ENCODE measurements around the gene SORCS1. TPM values are rescaled to one million over a fixed set of nuclear protein-coding genes. Genes with fewer than 3 reads are reported as not detected.

SORCS1 gene
- total and polyA plus RNA-seq, 2 donors (not counting 1 experiment from before 2014, with no cell fraction given): not detected

DNA sequence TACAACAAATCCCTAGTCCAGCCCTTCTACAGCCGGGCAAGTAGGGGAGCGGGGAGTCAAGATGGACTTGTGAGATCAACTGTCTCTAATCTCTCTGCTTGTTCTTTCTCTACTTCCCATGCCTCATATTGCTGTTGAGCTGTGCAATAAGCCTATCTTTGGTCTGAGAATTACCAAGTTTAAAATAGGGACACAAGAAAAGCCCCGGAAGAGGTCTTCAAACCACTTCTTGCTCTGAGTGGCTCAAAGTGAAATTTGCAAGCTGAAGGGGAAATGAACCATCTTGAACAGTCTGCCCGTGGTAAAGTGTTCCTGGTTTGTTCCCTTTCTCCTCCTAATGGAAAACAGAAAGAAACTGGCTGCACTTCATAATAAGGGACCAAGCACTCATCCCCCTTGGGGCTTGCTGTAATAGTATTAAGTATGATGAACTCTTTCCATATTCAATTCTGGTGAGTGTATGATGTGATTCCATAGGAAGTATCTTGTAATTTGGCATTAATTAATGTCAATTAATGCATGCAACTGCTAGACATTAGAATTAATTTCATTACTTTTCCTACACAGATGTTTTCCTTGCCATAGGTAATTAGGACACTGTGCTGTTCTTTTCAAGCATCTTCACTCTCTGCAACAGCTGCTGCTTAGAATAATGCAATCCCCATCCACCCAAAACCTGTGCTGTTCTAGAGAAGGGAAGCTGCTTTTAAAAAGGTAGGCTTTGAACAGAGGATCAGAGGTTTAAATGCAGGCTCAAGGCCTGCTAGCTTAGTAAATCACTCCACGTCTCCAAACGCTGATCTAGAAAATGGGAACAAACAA lies 449.6 kb downstream of the SORCS1 start:
- Mint-ChIP-seq H3K27ac (no peak overlapping the region), H3K27me3 (peaks cover 5% of the 10 kb centered on the region), H3K4me3 (no peak overlapping the region), H3K4me1 (no peaks in the 10 kb centered on the region), H3K9me3 (ENCODE audit: insufficient read depth) (peaks cover 2% of the 10 kb centered on the region)
- Histone ChIP-seq H3K27me3 (replicated peaks in 1 of 4; ENCODE audit: control extremely low read depth in 1 of 4, control insufficient read depth in 3 of 4, insufficient read depth in 4 of 4, low read length in 3 of 4) (no peaks in the 10 kb centered on the region), H3K4me2 (replicated peaks; ENCODE audit: low read depth, low read length, poor library complexity, severe bottlenecking) (no peak overlapping the region), H3K9me3 (ENCODE audit: control extremely low read depth in 1 of 3, control insufficient read depth in 2 of 3, insufficient read depth in 1 of 3, low read length in 2 of 3) (no peaks in the 10 kb centered on the region), H2AFZ (ENCODE audit: insufficient read depth, low read depth, low read length, poor library complexity, severe bottlenecking) (no peak overlapping the region), H3K79me2 (ENCODE audit: control insufficient read depth, insufficient read depth, low read length) (no peaks in the 10 kb centered on the region), H3K4me3 (ENCODE audit: control extremely low read depth in 1 of 5, extremely low read depth in 1 of 5, insufficient read depth in 1 of 5, low read depth in 2 of 5, low read length in 4 of 5) (no peak overlapping the region), H3K27ac (ENCODE audit: low read length in 2 of 2) (no peak overlapping the region), H4K20me1 (ENCODE audit: control insufficient read depth, insufficient read depth, low read length, poor library complexity, severe bottlenecking) (no peaks in the 10 kb centered on the region), H3K9ac (ENCODE audit: low read length) (no peak overlapping the region), H3K36me3 (replicated peaks in 1 of 2; ENCODE audit: control extremely low read depth in 1 of 2, control insufficient read depth in 1 of 2, extremely low read depth in 1 of 2, insufficient read depth in 2 of 2, low read length in 1 of 2) (no peaks in the 10 kb centered on the region), H3K4me1 (ENCODE audit: control insufficient read depth in 2 of 2, insufficient read depth in 2 of 2, low read length in 2 of 2) (no peaks in the 10 kb centered on the region)
- intact Hi-C loops (cut with micrococcal nuclease): no loop called here
- ChIA-PET CTCF (interaction anchor here (2.8 to 4.9 kb wide), 2 partner anchors 9 to 12 kb away, joined by 12 to 26 read pairs; no protein-coding TSS in a partner anchor), POLR2A (no interaction called here)
- TF ChIP-seq EZH2 (IDR thresholded peaks at IDR 0.05; ENCODE audit: borderline replicate concordance, insufficient read depth, low read depth, low read length, poor library complexity, severe bottlenecking): no peak
- TF ChIP-seq, protein P1, sequence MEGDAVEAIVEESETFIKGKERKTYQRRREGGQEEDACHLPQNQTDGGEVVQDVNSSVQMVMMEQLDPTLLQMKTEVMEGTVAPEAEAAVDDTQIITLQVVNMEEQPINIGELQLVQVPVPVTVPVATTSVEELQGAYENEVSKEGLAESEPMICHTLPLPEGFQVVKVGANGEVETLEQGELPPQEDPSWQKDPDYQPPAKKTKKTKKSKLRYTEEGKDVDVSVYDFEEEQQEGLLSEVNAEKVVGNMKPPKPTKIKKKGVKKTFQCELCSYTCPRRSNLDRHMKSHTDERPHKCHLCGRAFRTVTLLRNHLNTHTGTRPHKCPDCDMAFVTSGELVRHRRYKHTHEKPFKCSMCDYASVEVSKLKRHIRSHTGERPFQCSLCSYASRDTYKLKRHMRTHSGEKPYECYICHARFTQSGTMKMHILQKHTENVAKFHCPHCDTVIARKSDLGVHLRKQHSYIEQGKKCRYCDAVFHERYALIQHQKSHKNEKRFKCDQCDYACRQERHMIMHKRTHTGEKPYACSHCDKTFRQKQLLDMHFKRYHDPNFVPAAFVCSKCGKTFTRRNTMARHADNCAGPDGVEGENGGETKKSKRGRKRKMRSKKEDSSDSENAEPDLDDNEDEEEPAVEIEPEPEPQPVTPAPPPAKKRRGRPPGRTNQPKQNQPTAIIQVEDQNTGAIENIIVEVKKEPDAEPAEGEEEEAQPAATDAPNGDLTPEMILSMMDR (IDR thresholded peaks at IDR 0.05): no peak
- 13% methylated on average over 1 of the region's 6 CpGs for WGBS (ENCODE audit: insufficient coverage)
- DNase-seq: no peak
- ATAC-seq (ENCODE audit: low read depth): no peak

DNA sequence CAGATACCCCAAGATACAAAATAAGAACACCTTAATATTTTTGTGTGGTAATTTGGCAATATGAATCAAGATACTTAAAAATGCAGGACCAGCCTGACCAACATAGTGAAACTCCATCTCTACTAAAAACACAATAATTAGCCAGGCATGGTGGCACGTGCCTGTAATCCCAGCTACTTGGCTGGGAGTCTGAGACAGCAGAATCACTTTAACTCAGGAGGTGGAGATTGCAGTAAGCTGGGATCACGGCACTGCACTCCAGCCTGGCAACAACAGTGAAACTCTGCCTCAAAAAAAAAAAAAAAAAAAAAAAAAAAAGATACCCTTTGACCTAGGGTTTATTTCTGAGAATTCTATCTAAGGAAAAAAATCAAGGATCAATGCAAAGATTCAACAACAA lies 450.7 kb downstream of the SORCS1 start:
- no peaks in the 10 kb centered on the region for H3K9me3 ChIP-seq (ENCODE audit: control extremely low read depth in 1 of 3, control insufficient read depth in 2 of 3, insufficient read depth in 1 of 3, low read length in 2 of 3)
- peaks cover 2% of the 10 kb centered on the region for H3K9me3 Mint-ChIP-seq (ENCODE audit: insufficient read depth)

More for the DNA sequence above, 450.7 kb downstream of the SORCS1 start:
- Histone ChIP-seq H2AFZ (ENCODE audit: insufficient read depth, low read depth, low read length, poor library complexity, severe bottlenecking) (no peak overlapping the region), H4K20me1 (ENCODE audit: control insufficient read depth, insufficient read depth, low read length, poor library complexity, severe bottlenecking) (no peaks in the 10 kb centered on the region), H3K79me2 (ENCODE audit: control insufficient read depth, insufficient read depth, low read length) (no peaks in the 10 kb centered on the region), H3K27ac (ENCODE audit: low read length in 2 of 2) (no peak overlapping the region), H3K27me3 (replicated peaks in 1 of 4; ENCODE audit: control extremely low read depth in 1 of 4, control insufficient read depth in 3 of 4, insufficient read depth in 4 of 4, low read length in 3 of 4) (no peaks in the 10 kb centered on the region), H3K36me3 (replicated peaks in 1 of 2; ENCODE audit: control extremely low read depth in 1 of 2, control insufficient read depth in 1 of 2, extremely low read depth in 1 of 2, insufficient read depth in 2 of 2, low read length in 1 of 2) (no peaks in the 10 kb centered on the region), H3K4me1 (ENCODE audit: control insufficient read depth in 2 of 2, insufficient read depth in 2 of 2, low read length in 2 of 2) (no peaks in the 10 kb centered on the region), H3K9ac (ENCODE audit: low read length) (no peak overlapping the region), H3K4me3 (ENCODE audit: control extremely low read depth in 1 of 5, extremely low read depth in 1 of 5, insufficient read depth in 1 of 5, low read depth in 2 of 5, low read length in 4 of 5) (no peak overlapping the region), H3K4me2 (replicated peaks; ENCODE audit: low read depth, low read length, poor library complexity, severe bottlenecking) (no peak overlapping the region)
- H3K4me1 Mint-ChIP-seq: no peaks in the 10 kb centered on the region
- H3K27me3 Mint-ChIP-seq: peaks cover 5% of the 10 kb centered on the region
- TF ChIP-seq EZH2 (IDR thresholded peaks at IDR 0.05; ENCODE audit: borderline replicate concordance, insufficient read depth, low read depth, low read length, poor library complexity, severe bottlenecking): no peak
- TF ChIP-seq, protein P1 (IDR thresholded peaks at IDR 0.05): no peak
- POLR2A ChIA-PET: no interaction called here
- CTCF ChIA-PET: interaction anchor here (0.7 to 4.9 kb wide), 2 partner anchors 8 to 11 kb away, joined by 3 to 26 read pairs; no protein-coding TSS in a partner anchor
- DNase-seq (no peak), ATAC-seq (ENCODE audit: low read depth) (no peak)
- no peak overlapping the region for H3K27ac Mint-ChIP-seq
- intact Hi-C loops (cut with micrococcal nuclease): no loop called here
- H3K4me3 Mint-ChIP-seq: no peak overlapping the region
- WGBS (ENCODE audit: insufficient coverage): no CpG with 5 or more reads among the region's 2 CpGs
